GM11168 (cell line): ENCODE results near the gene KIAA1958.

Source experiments
- in situ Hi-C: fragments of 300-500 bp; cut with MboI; formaldehyde crosslinking; loops from one replicate; pipeline ENCODE4 v1.12.0; 2022; ENCODE audit warnings: low sequenced_read_pairs; ENCODE audit not compliant: unreplicated experiment

Gene KIAA1958

DNA sequence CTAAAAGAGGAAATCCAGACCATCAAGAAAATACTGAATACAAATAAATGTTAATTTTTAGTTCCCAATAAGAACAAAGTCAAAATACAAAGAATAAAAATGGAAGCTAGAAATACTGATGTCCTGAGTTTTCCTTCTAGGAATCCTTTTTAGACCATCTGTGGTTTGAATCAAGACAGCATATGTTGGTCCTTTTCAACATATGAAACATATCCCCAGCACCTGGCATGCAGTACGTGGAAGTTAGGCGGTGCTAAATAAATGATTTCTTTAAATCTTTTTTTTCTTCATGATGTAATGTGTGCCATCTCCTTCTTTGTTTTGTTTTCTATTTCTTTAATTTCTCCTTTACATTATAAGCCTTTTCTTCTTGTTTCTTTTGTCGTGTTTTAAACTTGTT lies 34.0 kb downstream of the KIAA1958 start:
- in situ Hi-C loops, result no loop called here

DNA sequence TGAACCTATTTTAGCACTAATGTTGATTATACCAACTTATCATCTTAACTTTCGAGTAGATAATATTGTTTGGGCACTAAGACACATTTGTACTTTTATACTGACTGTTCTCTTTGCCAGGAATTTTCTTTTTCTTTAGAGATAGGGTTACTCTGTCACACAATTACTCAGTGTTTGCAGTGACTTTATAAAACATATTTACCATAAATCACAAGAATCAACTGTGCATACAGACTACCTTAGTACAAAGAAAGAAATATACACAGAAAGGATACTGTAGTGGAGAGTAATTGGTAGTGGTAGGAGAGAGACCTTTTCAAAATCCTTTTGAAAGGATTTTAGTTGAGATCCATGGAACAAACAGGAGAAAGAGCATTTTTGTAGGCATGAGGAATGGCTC lies 40.3 kb downstream of the KIAA1958 start:
- in situ Hi-C loops, result no loop called here

DNA sequence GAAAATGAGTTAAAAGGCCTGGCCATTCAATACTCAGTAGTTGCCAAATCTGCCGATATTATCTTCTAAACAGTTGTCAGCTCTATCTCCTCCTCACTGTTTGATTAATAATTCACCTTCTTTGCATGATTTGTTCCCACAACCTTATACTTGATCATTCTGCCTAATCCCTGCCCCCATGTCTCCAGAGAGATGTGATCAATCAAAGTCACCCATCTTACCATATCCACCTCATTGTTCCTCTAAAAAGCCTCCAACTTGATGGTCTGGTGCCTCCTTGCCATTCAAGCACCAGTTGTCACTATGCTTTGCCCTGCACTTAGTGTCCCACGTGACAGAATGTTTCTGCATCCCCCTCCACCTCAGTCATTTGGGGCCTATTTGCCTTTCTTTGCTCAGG lies 41.3 kb downstream of the KIAA1958 start:
- in situ Hi-C loops, result no loop called here

DNA sequence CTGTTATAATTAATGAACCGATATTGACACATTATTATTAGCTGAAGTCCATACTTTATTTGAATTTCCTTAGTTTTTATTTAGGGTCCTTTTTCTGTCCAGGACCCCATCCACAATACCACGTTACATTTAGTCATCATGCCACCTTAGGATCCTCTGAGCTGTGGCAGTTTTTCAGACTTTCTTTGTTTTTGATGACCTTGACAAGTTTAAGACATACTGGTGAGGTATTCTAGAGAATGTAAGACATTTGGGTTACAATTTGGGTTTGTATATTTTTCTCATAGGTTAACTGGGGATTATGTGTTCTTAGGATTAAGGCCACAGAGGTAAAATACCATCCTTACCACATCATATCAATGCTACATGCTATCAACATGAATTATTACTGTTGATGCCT lies 42.7 kb downstream of the KIAA1958 start:
- in situ Hi-C loops, result no loop called here

DNA sequence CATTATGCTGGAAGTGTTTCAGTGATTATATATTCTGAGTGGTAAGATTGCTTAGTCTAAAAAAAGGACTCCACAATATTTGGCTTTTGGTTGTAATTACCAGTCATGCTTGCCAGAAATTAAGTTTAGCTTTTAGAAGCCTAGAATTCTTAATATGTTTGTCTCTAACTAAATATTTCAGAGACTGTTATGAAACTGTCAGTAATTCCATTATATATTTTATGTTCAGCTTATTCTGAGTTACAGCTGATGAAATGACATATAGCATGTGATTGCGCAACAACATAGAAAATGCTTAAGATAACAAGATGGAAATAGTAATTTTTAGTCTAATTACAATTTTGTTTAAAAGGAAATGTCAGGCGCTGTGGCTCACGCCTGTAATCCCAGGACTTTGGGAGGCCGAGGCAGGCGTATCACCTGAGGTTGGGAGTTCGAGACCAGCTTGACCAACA lies 44.2 kb downstream of the KIAA1958 start:
- in situ Hi-C loops, result no loop called here

DNA sequence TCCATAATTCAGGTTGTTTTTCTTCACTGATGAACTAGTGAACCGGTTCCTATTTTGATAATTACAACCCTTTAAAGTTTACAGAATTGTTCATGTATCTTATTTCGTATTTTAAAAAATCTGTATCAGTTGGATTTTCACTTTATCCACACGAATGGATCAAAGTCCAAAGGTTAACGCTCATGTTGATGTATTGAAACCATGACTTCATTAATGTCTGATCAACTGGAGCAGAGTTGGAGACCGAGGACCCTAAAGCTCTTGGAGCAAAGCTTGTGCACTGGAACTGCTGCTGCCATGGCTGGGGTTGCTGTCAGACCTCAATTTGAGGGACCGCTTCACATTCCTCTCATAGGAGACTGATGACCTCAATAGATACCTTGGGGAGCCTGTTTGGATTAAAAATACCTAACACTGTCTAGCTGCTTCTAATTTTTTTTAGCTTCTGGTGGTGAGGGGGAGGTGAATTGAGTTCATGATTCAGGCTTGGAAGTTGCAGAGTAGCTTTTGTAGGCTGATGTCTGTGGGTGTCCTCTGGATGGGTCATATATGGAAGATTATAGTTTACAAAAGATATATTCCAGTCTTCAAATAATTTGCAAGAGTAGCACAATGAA lies 45.1 kb downstream of the KIAA1958 start:
- in situ Hi-C loops, result no loop called here

DNA sequence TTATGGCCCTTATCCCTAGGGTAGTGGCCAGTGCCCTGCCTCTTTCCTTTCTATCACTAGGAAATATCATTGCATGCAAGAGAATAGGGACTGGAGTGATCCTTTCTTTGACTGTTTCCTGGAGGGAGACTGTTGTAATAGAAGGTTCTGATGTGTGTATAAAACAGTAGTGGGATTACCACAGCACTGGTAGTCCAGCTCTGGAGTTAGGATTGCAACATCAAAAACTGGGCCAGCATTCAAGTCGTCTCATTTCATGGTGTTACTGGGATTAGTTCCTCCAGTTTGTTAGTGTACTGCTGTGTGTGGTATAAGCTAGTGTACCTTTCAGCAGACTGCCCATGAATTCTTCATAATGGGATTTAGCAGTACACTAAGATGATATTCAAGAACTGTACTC lies 45.8 kb downstream of the KIAA1958 start:
- in situ Hi-C loops, result no loop called here

DNA sequence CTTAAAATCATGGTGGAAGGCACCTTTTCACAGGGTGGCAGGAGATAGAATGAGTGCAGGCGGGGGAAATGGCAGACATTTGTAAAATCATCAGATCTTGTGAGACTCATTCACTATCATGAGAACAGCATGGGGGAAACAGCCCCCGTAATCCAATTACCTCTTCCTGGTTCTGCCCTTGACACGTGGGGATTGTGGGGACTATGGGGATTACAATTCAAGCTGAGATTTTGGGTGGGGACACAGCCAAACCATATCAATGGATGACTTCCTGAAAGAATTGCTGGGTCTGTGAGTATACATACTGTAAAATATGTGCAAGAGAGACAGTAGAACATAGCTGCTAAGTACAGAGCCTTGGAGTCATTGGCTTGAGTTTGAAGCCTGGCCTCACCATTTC lies 47.0 kb downstream of the KIAA1958 start:
- in situ Hi-C loops, result no loop called here

DNA sequence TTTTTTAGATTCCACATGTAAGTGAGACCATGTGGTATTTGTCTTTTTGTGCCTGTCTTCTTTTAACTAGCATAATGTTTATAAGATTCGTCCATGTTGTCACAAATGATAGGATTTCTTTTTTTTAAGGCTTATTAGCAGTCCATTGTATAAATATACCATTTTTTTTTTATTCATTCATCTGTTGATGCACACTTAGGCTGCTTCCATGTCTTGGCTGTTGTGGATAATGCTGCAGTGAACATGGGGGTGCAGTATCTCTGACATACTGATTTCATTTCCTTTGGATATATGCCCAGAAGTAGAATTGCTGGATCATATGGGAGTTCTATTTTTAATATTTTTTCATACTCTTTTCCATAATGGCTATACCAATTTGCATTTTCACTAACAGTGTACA lies 48.7 kb downstream of the KIAA1958 start:
- in situ Hi-C loops, result no loop called here

DNA sequence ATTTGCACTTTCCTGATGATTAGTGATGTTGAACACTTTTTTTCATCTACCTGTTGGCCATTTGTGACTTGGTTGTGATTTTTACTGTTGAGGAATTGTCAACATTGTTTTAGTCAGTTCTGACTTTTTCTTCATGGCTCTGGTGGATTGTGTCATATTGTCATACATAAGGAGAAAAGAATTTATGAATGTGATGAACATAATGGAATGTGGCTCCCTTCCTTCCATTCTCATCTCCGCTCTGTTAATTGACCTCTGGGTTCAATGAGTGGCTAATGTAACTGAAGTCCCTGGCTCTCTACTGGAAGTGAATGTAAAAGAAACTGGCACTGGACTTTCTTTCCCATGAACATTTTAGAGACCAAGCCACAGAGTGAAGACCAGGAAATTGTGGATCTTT lies 49.2 kb downstream of the KIAA1958 start:
- in situ Hi-C loops, result no loop called here

DNA sequence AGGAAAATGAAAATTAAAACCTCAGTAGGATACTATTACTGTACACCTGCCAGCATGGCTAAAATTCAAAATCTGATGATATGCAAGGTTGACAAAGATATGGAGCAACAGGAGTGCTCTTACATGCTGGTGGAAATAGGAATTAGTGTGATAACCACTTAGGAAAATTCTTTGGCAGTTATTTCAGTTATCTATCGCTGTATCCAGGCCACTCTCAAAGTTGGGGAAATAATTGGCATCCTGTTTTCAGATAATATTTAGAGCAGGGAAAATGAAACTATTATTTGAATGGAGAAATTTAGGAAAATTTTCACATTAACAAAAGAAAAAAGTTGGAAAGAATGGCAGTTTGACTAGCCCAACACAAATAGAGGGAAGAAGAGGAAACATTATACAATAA lies 50.9 kb downstream of the KIAA1958 start:
- in situ Hi-C loops, result no loop called here

DNA sequence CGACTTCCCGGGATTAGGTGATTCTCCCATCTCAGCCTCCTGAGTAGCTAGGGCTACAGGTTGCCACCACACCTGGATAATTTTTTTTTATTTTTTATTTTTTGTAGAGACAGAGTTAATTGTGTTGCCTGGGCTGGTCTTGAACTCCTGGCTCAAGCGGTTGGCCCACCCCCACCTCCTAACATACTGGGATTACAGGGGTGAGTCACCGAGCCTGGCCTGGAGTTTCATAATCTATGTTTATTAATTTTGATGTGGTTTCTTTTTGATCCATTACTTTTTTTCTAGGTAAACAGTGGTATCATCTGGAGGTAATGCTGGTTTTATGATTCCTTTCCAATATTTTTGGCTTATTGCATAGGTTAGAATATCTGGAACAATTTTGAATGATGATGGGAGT lies 54.2 kb downstream of the KIAA1958 start:
- in situ Hi-C loops, result no loop called here

DNA sequence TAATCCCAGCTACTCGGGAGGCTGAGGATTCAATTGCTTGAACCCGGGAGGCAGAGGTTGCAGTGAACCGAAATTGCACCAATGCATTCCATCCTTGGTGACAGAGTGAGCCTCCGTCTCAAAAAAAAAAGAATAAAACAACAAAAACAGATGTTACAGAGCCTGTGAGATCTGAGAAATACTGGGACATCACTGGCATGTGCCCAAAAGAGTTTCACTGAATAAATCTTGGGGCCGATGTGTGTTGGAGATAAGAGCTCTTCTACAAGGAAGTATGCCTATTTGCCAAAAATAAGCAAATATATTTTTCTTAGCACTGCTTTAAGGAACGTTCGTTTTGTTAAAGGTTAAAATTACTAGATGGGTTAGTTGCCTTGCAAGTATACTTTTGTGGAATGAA lies 55.1 kb downstream of the KIAA1958 start:
- in situ Hi-C loops, result no loop called here

DNA sequence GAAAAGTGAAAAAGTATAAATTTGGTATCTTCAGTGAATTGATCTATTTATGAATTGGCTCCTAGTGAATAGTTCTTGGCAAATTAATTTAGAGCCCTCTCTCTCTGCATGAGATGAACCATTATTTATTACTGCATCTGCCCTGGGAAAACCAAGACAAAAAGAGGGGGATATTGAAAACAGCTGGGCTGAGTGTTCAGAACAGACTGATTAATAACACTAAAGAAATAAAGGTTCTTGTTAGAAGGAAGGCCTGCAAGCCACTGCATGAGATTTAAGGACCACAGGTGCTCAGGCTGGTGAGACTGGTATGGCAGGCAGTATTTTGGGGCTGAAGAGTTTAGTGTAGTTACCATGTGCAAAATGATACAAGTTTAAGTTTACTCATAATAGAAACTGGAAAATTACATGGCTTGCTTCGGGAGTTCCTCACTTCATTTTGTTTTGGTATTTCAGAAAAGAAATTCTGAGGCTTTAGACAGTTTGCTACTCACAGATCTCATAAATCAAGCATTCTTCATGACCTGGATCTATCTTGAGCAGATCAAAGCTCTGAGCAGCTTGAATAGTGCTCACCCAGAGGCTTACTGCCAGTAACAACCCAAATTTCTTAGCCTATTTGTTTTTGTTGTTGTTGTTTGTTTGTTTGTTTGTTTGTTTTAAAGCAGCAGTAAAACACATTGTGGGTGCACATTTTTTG lies 56.1 kb downstream of the KIAA1958 start:
- in situ Hi-C loops, result no loop called here

DNA sequence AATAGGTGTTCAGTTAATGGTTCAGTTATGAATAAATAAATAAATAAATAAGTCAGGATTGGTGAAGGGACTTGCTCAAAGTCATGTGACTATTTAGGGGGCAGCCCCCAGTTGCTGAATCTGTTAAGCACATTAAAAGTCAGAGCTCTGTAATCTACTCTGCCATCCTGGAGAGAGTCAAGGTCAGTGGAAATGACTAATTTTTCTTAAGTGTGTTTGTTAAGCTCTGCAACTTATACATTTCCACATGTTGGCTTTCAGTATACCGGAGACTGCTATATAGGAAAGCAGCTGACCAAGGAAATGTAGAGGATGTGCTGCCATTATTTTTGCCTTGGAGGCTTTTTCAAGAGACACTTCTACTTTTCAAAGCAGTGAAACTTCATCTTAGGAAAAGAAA lies 57.9 kb downstream of the KIAA1958 start:
- in situ Hi-C loops, result no loop called here

DNA sequence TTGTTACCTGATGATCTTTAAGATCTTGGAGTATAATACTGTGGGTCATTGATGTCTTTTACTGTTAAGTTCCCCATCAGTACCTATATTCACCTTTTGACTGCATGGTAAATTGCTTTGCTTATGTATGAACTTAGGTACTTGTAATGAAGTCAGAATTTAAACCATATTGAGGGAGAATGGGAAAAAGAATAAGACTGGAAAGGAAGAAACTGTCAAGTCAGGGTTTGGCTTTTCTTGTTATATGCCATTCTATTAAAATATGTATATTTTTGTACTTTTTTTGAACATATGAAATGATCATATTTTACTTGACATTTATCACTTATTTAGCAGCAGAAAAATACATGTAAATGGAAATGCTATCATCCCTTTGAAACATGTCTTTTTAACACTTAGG lies 58.6 kb downstream of the KIAA1958 start:
- in situ Hi-C loops, result no loop called here

DNA sequence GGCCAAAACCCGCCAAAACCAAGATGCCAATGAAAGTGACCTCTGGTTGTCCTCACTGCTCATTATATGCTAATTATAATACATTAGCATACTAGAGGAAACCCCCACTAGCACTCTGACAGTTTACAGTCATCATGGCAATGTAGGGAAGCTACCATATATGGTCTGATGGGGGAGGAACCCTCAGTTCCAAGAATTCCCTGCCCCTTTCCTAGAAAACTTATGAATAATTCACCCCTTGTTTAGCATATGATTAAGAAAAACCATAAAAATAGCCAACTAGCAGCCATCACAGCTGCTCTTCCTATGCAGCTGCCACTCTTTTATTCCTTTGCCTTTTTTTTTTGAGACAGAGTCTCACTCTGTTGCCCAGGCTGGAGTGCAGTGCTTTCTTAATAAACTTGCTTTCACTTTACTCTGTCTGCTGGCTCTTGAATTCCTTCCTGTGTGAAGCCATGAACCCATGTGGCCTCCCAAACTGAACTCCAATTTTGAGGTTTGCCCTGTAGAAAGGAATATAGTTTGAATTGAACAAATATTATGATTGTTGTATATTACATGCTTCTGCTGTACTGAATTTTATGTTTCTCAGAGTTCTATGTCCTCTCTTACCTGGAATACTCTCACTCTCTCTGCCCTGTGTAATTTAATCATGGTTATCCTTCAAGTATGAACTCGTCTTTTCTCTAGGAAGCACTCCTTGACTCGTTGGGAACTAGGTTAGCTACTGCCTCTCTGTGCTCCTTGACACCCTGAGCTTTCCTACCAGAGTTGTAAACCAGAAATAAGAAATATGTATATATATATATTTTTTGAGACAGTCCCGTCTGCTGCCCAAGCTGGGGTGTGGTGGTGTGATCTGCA lies 59.8 kb downstream of the KIAA1958 start:
- in situ Hi-C loops, result no loop called here

DNA sequence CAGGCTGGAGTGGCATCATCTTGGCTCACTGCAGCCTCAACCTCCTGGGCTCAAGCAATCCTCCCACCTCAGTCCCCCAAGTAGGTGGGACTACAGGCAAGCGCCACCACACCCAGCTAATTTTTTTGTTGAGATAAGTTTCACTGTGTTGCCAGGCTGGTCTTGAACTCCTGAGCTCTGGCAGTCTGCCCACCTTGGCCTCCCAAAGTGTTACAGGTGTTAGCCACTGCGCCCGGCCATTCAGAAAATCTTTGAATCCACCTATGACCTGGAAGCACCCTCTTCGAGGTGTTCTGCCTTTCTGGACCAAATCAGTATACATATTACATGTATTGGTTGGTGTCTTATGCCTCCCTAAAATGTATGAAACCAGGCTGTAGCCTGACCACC lies 61.4 kb downstream of the KIAA1958 start:
- in situ Hi-C loops, result no loop called here

DNA sequence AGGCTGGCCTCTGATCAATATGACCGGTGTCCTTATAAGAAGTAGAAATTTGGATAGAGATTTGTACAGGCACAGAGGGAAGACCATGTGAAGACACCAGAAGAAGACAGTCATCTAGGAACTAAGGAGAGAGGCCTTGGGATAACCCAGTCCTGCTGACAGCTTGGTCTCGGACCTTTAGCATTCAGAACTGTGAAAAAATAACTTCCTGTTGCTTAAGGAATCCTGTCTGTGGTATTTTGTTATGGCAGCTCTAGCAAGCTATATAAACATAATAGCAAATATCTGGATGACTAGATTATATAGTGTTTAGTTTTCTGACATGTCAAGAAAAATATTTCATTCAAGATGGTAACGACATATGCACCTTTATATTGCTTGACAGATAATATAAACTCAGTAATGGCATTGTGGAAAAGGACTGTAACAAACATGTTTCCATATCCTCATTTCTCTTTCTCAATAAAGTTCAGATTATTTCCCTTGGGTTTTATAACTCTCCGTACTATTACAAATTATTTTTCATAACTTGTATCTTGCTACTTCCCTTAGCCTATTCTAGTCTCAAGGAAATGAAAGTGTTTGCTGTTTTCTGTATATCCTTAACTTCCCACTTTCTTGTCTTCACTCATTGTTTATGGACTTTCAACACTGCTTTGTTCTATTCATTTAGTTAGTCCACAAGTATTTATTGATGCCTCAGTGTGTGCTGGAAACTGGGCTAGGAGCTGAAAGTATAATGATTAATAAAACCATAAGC lies 62.4 kb downstream of the KIAA1958 start:
- in situ Hi-C loops, result no loop called here

DNA sequence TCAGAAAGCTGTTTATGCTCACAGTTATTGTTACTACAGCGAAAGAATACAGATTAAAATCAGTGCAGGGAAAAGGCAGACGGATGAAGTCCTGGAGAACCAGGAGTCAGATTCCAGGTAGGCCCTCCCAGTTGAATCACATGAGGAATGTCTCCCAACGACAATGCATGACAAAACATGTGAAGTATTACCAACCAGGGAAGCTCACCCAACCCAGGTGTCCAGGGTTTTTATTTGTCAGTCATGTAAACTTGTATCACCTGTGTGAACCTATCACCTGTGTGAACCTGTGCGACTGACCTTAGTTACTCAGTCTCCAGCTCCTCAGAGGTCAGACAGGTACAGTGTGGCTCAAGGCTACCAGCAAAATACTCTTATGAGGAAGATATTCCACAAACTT lies 63.9 kb downstream of the KIAA1958 start:
- in situ Hi-C loops, result no loop called here

DNA sequence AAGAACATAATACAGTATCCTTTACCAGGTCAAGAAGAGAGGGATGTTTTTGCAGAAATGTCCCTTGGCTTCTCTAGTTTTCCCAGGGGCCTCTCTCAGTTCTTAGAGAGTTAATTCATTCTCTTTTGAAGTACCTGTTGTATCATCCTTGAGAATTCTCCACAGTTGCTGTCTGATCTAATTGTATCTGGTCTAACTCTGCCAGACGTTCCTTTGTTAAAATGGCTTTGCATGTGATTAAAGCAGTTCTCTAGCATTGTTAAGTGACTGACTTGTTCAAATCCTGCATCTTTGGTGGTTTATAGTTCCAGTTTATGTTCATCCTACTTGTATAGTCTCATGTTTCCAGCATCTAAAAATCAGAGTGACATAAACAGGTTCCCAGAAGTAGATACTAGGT lies 65.0 kb downstream of the KIAA1958 start:
- in situ Hi-C loops, result no loop called here
